KOPT-K1 (cell line): ENCODE results near the gene CGA.

Source experiments
- H3K27ac ChIP-seq: fragments of 200-600 bp; sonication (generic); 2 replicates; pipeline ENCODE4 v1.5.1; 2016; ENCODE audit warnings: antibody characterized with exemption, mild to moderate bottlenecking, low read depth, low read length; ENCODE audit not compliant: poor library complexity, severe bottlenecking
- H3K36me3 ChIP-seq: fragments of 200-600 bp; sonication (generic); 2 replicates; pipeline ENCODE4 v1.5.1; 2017; ENCODE audit warnings: antibody characterized with exemption, mild to moderate bottlenecking, low read length, moderate library complexity; ENCODE audit not compliant: insufficient read depth
- H3K9me3 ChIP-seq: fragments of 200-600 bp; sonication (generic); 2 replicates; pipeline ENCODE4 v1.5.1; 2017; ENCODE audit warnings: antibody characterized with exemption, low read length, mild to moderate bottlenecking; ENCODE audit not compliant: insufficient read depth, poor library complexity, severe bottlenecking

Gene CGA

DNA sequence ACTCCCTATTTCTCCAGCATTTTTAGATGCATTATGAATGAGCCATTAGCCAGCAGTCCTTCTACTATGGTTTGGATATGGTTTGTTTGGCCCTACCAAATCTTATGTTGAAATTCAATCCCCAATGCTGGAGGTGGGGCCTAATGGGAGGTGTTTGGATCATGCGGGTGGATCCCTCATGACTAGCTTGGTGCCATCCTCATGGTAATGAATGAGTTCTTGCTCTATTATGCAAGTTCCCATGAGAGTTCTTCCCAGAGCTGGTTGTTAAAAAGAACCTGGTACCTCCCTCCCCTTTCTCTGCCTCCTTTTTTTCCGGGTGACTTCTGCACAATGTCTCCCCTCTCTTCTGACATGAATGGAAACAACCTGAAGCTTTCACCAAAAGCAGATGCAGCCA lies 6.2 kb upstream of the CGA start:
- Histone ChIP-seq H3K36me3 (no peaks in the 10 kb centered on the region), H3K27ac (no peak overlapping the region), H3K9me3 (no peaks in the 10 kb centered on the region)

DNA sequence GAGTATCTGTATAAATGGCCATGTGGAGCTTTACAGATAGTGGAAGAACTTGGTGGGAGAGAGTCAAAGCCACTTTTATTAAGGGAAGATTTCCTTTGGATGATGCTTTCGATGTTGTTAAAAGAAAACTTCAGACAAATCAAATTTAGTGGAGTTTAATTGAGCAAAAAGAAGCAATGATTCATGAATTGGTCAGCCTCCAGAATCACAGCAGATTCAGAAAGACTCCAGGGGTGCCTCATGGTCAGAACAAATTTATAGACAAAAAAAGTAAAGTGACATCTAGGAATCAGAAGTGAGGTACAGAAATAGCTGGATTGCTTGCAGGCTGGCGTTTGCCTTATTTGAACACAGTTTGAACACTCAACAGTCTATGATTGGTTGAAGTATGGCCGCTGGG lies 5.3 kb upstream of the CGA start:
- H3K36me3 ChIP-seq: no peaks in the 10 kb centered on the region
- no peaks in the 10 kb centered on the region for H3K9me3 ChIP-seq
- H3K27ac ChIP-seq: no peak overlapping the region

DNA sequence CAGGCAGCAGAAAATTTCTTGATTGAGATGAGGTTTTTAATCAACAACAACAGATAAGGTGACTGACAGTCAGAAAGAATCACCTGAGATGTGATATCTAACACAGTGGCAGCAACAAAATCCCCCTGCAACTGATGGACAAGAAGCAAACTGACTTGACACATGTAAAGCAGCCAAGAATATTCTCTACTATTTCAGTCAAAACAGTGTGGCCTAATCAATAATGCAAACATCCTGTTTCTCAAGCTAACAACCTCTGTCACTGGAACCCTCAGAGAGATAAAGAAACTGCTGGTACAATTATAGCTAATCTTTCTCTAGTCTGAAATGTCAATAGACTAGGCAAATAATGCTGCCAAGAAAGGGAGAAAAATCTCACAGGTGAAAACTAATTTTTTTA lies 4.6 kb upstream of the CGA start:
- H3K9me3 ChIP-seq: no peaks in the 10 kb centered on the region
- H3K27ac ChIP-seq: no peak overlapping the region

DNA sequence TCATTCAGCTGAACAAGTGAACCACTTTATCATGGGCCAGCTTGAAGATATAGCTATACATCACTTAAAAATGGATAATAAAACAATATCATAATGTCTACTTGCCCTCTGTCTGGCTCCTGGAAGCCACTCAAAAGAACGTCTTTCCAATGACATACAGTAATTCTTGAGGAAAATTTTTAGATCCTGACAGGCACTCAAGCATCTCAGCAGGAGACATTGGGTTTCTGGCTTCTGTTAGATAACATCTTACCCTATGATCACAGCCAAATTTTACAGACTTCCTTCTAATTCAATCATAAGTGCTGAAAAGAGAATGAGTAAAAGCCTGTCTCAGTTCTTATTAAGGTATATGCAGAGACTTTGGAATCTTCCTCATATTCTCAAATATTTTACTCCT lies 330 bp downstream of the CGA start:
- H3K27ac ChIP-seq: no peak overlapping the region
- no peaks in the 10 kb centered on the region for H3K9me3 ChIP-seq
- H3K36me3 ChIP-seq: no peaks in the 10 kb centered on the region

More for the DNA sequence above, 4.6 kb upstream of the CGA start:
- H3K36me3 ChIP-seq: no peaks in the 10 kb centered on the region

DNA sequence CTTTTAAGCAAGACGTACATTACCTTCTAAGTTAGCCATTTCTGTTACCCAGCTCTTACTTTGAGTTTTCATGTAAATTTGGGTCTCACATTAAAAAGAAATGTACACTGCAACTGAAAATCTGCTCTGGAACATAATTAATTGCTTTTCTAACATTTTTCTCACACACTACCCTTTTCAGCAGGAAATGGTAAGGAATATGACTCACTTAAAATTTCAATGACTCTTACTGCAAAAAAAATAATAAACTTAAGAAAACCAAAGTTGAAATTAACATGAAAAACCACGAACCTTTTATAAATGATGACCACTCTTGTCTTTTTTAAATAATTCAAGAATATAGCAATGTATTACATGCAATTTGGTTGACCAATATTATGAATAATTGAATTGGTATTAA lies 1.3 kb downstream of the CGA start:
- Histone ChIP-seq H3K9me3 (no peaks in the 10 kb centered on the region), H3K36me3 (no peaks in the 10 kb centered on the region), H3K27ac (no peak overlapping the region)

DNA sequence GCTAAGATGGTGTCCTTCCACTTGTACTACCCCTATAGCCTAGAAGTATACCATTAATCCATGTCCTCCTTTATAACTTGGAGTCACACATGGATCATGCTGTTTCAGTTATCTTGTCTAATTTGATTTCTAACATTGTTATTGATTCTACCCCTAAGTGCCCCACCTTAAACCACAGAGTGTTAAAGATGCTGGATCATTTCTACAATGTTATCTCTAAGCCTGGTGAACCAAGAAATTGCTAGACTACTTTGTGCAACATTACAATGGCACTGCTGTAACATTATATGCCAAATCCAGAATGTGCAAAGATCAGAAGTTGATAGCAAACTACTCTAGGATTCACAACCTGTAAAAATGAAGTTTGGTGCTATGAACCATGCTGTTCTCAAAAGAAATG lies 1.7 kb downstream of the CGA start:
- no peak overlapping the region for H3K27ac ChIP-seq
- no peaks in the 10 kb centered on the region for H3K36me3 ChIP-seq
- H3K9me3 ChIP-seq: no peaks in the 10 kb centered on the region

DNA sequence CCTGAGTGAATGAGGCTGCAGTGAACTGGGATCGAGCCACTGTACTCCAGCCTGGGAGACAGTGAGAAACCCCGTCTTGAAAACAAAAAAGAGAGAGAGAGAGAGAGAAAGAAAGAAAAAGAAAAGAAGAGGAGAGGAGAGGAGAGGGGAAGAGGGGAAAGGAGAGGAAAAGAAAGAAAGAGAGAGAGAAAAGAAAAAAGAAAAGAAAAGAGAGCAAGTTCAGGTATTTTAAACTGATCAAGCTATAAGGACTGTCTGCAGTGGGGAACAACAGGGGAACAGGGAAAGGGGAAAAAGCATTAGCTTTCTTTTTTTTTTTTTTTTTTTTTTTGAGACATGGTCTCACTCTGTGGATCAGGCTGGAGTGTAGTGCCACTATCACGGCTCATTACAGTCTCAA lies 2.5 kb downstream of the CGA start:
- H3K27ac ChIP-seq: no peak overlapping the region
- no peaks in the 10 kb centered on the region for H3K36me3 ChIP-seq
- no peaks in the 10 kb centered on the region for H3K9me3 ChIP-seq

DNA sequence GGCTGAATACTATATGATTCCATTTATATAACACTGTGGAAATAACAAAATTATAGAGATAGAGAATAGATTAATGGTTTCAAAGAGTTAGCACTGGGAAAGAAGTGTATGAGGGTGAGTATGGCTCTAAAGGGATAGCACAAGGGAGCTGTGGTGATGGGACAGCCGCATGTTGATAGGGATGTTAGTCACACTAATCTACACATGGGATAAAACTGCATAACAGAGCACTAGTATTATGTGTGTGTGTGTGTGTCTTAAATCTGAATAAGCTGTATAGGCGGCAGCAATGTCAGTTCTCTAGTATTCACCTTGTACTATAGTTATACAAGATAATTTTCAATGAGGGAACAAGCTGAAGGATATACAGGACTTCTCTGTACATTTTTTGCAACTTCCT lies 5.8 kb downstream of the CGA start:
- Histone ChIP-seq H3K36me3 (no peaks in the 10 kb centered on the region), H3K9me3 (no peaks in the 10 kb centered on the region), H3K27ac (no peak overlapping the region)

DNA sequence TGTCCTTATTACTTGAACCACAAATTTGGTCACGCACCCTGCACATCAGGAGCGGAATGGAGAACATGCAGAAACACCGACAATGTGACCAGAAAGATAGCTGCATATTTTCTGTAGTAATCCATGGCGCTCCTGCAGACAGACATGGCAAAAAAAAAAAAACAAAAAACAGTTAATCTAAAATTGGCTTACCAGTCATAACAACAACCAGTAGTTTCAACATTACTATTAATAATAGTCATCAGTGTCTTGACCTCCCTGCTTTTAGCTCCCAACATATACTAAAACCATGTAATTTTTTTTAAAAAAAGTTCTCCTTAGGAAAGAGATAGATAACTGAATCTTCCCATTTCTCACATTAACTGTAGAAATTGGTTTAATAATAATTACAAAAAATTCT lies 6.8 kb downstream of the CGA start:
- Histone ChIP-seq H3K9me3 (no peaks in the 10 kb centered on the region), H3K27ac (no peak overlapping the region), H3K36me3 (no peaks in the 10 kb centered on the region)

DNA sequence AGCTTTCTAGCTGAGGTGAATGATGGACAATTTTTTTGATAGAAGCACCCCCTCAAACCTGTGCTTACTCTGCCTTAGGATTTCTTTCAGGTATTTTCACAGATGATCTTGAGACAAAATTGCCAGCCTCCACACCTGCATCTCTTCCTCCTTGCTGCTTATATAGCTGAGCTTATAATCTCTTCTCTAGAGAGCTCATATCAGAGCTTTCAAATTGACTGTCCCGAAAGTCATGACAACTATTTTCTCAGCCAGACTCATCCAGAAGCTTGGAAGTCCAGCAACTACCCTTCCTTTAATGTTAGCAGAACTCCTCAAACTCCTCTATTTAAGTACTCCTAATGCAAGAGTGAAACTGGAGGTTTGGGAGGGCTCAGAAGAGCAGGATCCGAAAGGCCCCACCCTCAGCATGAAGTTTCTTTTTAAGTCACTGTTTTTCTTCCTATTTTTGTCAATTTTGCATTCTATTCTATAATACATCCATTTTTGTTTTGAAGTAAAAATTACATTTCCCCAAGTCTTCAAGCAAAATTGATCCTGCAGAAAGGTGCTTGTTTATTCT lies 12.7 kb downstream of the CGA start:
- no peaks in the 10 kb centered on the region for H3K9me3 ChIP-seq
- H3K36me3 ChIP-seq: no peaks in the 10 kb centered on the region
- H3K27ac ChIP-seq: no peak overlapping the region

DNA sequence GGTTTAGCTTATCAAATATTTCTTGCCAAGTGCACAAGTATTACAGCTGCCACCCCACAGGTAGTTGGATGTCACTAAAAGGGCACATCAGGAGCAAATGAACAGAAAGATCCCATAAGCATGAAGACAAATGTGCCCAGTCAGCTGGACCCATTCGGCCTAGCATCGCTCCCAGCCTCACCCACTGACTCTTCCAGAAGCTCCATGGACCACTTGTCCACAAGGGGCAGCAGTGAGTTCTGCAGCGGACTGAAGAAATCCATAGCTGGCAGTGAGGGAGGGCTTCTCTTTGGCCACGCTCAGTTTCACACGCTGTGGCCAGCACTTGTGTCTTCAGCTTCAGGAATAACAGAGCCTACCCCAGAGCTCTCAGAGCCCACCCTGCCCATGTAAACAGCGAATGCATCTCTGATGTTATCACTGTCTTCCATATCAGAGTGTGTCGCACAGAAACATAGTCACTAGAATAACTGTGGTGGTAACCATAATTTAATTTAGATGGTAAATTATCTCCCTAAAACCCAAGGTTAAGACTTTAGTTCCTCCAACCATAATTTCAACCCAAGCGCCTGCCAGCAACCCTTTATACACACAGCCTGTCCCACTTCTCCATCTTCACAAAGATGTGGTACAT lies 15.8 kb downstream of the CGA start:
- Histone ChIP-seq H3K36me3 (no peaks in the 10 kb centered on the region), H3K9me3 (no peaks in the 10 kb centered on the region), H3K27ac (no peak overlapping the region)

DNA sequence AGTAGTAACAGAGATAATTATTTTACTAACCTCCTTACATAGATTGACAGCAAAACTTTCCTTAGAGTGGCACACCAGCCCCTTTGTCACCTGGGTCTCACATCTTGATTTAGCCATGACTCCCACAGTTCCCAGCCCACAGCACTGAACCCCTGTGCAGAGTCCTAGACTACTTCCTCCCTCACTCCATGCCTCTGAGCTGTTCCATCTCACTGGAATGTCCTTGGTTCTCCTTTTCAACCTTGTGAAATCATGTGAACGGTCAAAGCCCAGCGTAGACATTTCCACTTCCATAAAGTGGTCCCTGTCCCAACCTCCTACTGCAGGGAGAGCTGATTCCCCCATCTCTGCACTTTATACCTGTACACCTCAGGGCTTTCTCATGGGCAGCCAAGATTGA lies 19.7 kb downstream of the CGA start:
- Histone ChIP-seq H3K36me3 (no peaks in the 10 kb centered on the region), H3K27ac (no peak overlapping the region), H3K9me3 (no peaks in the 10 kb centered on the region)

DNA sequence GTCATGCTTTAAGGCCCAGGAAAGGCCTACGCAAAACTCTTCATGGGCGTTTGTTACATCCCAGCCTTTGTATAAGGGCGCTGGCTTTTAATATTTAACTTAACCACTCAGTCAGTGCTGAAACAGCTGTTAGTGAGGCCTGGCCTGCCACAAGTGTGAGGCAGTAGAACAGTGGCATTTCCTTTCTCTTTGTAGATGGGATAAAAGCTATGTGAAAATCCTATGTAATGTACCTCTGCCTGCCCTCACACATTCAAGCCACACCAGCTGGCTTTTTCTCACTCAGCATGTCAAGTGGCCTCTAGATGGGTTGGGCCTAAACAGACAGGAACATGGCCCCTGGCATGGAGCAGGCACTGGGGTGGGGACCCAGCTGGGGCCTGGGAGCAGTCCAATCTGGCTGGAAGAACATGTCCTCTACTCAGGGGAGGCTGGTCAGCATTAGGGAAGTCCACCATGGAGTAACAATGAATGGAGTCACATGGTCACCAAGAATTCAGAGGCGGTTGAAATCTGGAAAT lies 20.7 kb downstream of the CGA start:
- Histone ChIP-seq H3K27ac (no peak overlapping the region), H3K36me3 (no peaks in the 10 kb centered on the region), H3K9me3 (no peaks in the 10 kb centered on the region)

DNA sequence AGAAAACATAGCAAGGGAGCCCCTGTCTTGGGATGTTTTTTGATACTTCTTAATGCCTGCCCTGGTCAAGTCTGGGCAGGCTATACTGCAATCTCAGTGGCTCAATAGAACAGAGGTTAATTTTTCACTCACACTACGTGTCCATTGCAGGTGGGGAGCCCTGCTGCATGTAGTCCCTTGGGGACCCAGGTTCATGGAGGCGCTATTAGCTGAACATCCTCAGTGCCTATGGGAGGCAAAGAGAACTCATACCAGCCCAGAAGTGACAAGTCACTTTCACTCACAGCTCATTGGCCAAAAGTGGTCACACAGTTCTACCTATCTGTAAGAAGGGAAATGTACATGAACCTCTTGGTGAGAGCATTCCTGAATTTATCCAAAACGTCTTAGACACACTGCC lies 23.2 kb downstream of the CGA start:
- H3K36me3 ChIP-seq: no peaks in the 10 kb centered on the region
- H3K9me3 ChIP-seq: no peaks in the 10 kb centered on the region
- no peak overlapping the region for H3K27ac ChIP-seq

DNA sequence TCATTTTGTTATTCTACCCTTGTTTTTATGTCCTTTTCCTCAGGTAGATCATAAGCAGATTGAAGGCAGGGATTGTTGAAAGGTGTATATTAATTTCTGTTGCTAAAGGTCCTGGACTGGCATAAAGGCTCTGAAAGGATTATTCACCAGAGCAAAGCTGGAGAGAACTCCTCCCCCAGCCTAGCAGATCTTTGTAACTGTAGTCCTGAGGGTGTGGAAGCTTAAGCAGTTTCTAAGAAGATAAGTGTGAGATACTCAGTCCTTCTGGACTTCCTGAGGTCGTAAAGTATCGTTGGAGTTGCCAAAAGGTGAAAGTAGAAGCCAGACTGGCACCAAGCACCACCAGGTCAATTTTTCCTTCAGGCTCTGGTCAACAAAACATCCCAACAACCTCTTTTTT lies 24.2 kb downstream of the CGA start:
- no peak overlapping the region for H3K27ac ChIP-seq
- H3K36me3 ChIP-seq: no peaks in the 10 kb centered on the region
- H3K9me3 ChIP-seq: no peaks in the 10 kb centered on the region

DNA sequence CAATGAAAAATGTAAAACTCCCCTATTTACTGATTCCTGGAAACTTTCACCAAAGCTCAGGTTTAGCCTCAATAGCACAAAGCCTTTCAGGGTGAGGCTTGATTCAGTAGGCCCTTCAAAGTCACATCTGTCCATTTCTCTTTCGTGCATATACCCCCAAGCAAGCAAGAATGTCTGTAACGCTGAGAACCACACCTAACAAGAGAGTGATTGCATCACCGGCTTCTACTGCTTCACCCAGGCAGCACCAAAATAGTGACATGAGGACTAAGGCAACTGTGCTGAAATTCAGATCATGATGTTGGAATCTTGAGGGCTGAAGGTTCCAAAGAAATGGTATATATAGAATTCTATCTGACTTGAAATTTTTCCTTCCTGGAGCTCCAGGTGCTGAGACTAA lies 26.1 kb downstream of the CGA start:
- H3K9me3 ChIP-seq: no peaks in the 10 kb centered on the region
- no peak overlapping the region for H3K27ac ChIP-seq
- H3K36me3 ChIP-seq: no peaks in the 10 kb centered on the region
